Calu3 (cell line): ENCODE data around the gene RCC1. TPM values are rescaled to one million over a fixed set of nuclear protein-coding genes. Genes with fewer than 3 reads are reported as not detected.
A peak's percentile ranks its signal among the peaks of the same experiment; 100 is the strongest.
"Not testable (repeated sequence)": the region's sequence is repeated elsewhere in the genome, so short reads cannot be mapped to it uniquely, and the experiment has no call there.

ENCODE experiments used
- BruUV-seq: library from RNA; stranded (reverse); fragments of 400-500 nt; replicated peaks from 2 replicates; lab custom pipeline; 2021; lab: Mats Ljungman, UMichigan
- CTCF ChIA-PET: fragments of 300-600 bp; sonication (Branson Sonifier 250); formaldehyde crosslinking; loops from one replicate; lab custom pipeline; 2022; ENCODE audit warnings: antibody characterized with exemption; lab: Charles Lee
- DNase-seq: peaks from one replicate; pipeline ENCODE4 v3.0.0; 2022
- H3K27ac Mint-ChIP-seq: one replicate; pipeline ENCODE4 v1.8.0; 2022; ENCODE audit warnings: mixed read lengths; ENCODE audit not compliant: unreplicated experiment
- H3K27me3 Mint-ChIP-seq: one replicate; pipeline ENCODE4 v1.8.0; 2022; ENCODE audit warnings: mixed read lengths; ENCODE audit not compliant: unreplicated experiment
- H3K36me3 Mint-ChIP-seq: one replicate; pipeline ENCODE4 v1.8.0; 2022; ENCODE audit warnings: mild to moderate bottlenecking, moderate library complexity, mixed read lengths; ENCODE audit not compliant: insufficient read depth, unreplicated experiment
- H3K4me1 Mint-ChIP-seq: one replicate; pipeline ENCODE4 v1.8.0; 2022; ENCODE audit warnings: mild to moderate bottlenecking, low read depth, mixed read lengths; ENCODE audit not compliant: unreplicated experiment
- H3K4me3 Mint-ChIP-seq: one replicate; pipeline ENCODE4 v1.8.0; 2022; ENCODE audit warnings: mild to moderate bottlenecking, low read depth, moderate library complexity, mixed read lengths; ENCODE audit not compliant: unreplicated experiment
- H3K9me3 Mint-ChIP-seq: one replicate; pipeline ENCODE4 v1.8.0; 2022; ENCODE audit warnings: low read depth, mixed read lengths; ENCODE audit not compliant: unreplicated experiment
- CTCF ChIP-seq: fragments of 200-600 bp; IDR thresholded peaks from one replicate; pipeline ENCODE4 v1.8.0; 2022; ENCODE audit warnings: antibody characterized with exemption; ENCODE audit not compliant: unreplicated experiment
- intact Hi-C: fragments of 100-400 bp; cut with micrococcal nuclease; formaldehyde crosslinking; loops from one replicate; pipeline ENCODE4 v1.10.0; 2022; ENCODE audit not compliant: unreplicated experiment
- total RNA-seq: library from RNA; stranded (reverse); gene quantifications from 2 replicates; pipeline ENCODE4 v1.2.3, GENCODE V29; 2022

RCC1 gene
- total RNA-seq, 1 experiment from 2014 or later, result 95.9 TPM

DNA sequence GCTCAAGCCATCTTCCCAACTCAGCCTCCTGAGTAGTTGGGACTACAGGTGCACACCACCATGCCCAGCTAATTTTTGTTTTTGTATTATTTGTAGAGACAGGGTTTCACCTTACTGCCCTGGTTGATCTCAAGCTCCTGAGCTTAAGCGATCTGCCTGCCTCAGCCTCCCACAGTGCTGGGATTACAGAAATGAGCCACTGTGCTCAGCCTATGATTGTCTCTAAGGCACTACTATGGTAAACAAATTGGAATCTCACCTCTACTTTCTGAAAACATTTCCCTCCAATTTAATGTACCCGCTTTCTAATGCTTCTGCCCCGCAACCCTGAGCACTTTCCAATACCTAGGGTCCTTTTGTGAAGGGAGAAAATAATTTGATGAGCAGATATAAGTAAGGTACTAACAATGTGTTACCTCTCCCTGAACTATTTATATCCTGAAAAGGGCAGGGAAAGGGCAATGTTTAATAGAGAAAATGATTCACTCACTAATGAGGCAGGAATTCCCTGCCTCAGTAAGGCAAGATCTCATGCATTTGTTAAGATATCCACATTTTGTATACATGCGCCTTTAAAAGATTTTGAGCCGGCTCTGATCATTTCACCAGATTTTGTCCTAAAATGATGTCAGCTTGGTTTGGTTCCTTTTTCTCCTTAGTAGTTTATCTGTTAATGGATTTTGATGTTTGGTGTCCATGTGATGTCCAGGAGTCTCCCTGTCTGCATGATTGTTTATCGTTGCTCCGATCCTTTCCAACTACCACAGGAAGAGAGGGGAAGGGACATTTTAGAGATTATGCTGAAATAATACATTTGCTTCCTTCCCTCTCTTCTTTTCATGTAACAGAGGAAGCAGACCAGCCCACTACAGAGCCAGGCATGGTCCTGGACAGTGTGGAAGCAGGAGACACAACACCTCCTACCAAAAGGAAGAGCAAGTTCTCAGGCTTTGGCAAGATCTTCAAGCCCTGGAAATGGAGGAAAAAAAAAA is 47.3 kb upstream of the RCC1 start:
- no peak for TF ChIP-seq CTCF
- Mint-ChIP-seq H3K27ac (no peak overlapping the region), H3K9me3 (no peaks in the 10 kb centered on the region), H3K4me3 (no peak overlapping the region), H3K36me3 (peaks cover 16% of the 10 kb centered on the region), H3K4me1 (peaks cover 16% of the 10 kb centered on the region), H3K27me3 (no peaks in the 10 kb centered on the region)
- intact Hi-C loops, result no loop called here
- no peak for DNase-seq
- CTCF ChIA-PET, result no interaction called here
- BruUV-seq, result no TSS peak

DNA sequence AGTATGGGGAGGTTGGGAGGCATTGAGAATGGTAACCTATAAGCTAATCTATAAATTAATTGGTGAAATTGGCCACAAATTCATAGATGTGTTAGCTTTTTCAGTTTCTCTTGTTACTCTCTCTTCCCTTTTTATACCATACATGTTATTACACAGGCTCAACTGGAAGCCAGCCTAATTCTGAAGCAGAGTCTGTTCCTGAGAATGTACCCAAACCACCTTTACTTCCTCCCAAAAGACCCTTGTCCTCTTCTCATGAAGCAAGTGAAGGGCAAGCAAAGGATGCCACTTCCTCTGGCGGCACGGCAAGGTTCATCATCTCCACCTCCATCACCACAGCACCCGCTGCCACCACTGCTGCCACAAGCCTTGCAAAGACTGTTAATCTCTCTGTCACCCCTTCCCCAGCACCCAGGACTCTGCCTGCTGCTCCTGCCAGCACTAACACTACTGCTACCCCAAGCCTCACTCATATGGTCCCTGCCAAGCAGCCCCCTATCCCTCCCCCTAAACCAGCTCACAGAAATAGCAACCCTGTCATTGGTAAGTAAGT is 39.5 kb upstream of the RCC1 start:
- intact Hi-C loops, result no loop called here
- Mint-ChIP-seq H3K36me3 (peaks cover 18% of the 10 kb centered on the region), H3K4me1 (no peaks in the 10 kb centered on the region), H3K27me3 (no peaks in the 10 kb centered on the region), H3K9me3 (no peaks in the 10 kb centered on the region), H3K27ac (no peak overlapping the region), H3K4me3 (no peak overlapping the region)
- no peak for DNase-seq
- TF ChIP-seq CTCF, result no peak
- CTCF ChIA-PET, result no interaction called here
- BruUV-seq, result TSS peak; percentile 63

GRCh38 chr1:28470146-28470545 is 35.7 kb upstream of the RCC1 start:
- no TSS peak for BruUV-seq
- CTCF ChIA-PET, result interaction anchor here (0.8 kb wide), 1 partner anchor 110 kb away, joined by 3 read pairs; no protein-coding TSS in a partner anchor
- TF ChIP-seq CTCF, result no peak
- H3K27me3 Mint-ChIP-seq, result no peaks in the 10 kb centered on the region
- no peak overlapping the region for H3K27ac Mint-ChIP-seq
- no peak for DNase-seq
- H3K4me1 Mint-ChIP-seq, result no peaks in the 10 kb centered on the region
- H3K4me3 Mint-ChIP-seq, result no peak overlapping the region
- no peaks in the 10 kb centered on the region for H3K9me3 Mint-ChIP-seq
- H3K36me3 Mint-ChIP-seq, result peaks cover 20% of the 10 kb centered on the region
- intact Hi-C loops, result no loop called here

DNA sequence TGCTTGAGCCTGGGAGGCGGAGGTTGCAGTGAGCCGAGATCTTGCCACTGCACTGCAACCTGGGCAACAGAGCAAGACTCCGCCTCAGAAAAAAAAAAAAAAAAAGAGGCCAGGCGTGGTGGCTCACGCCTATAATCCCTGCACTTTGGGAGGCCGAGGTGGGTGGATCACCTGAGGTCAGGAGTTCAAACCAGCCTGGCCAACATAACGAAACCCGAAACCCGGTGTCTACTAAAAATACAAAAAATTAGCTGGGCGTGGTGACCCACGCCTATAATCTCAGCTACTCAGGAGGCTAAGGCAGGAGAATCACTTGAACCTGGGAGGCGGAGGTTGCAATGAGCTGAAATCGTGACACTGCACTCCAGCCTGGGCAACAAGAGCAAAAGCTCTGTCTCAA is 26.3 kb upstream of the RCC1 start:
- H3K4me3 Mint-ChIP-seq, BruUV-seq, H3K9me3 Mint-ChIP-seq, H3K27ac Mint-ChIP-seq, intact Hi-C loops, DNase-seq, H3K27me3 Mint-ChIP-seq, H3K4me1 Mint-ChIP-seq, CTCF ChIA-PET: not testable (repeated sequence)
- peaks cover 46% of the 10 kb centered on the region for H3K36me3 Mint-ChIP-seq
